ENCODE data around the gene MMP1.

The MMP1 gene

GRCh38 chr11:102837156-102837555, 39.2 kb upstream of the MMP1 start:
- no peak overlapping the region for H3K4me3 ChIP-seq (replicated peaks in 1 of 2; ENCODE audit: low read depth in 2 of 2, low read length in 2 of 2)
- DNase-seq (ENCODE audit: low read depth in 2 of 2): no peak
- TF ChIP-seq CTCF (IDR thresholded peaks at IDR 0.05; ENCODE audit: low read depth, low read length): no peak

GRCh38 chr11:102836290-102836875, 38.4 kb upstream of the MMP1 start:
- peak; percentile 3 to 81 for DNase-seq (ENCODE audit: low read depth in 2 of 2)
- H3K4me3 ChIP-seq (replicated peaks in 1 of 2; ENCODE audit: low read depth in 2 of 2, low read length in 2 of 2): no peak overlapping the region
- TF ChIP-seq CTCF (IDR thresholded peaks at IDR 0.05; ENCODE audit: low read depth, low read length): no peak

- no peak overlapping the region for H3K4me3 ChIP-seq (replicated peaks in 1 of 2; ENCODE audit: low read depth in 2 of 2, low read length in 2 of 2)
- DNase-seq (ENCODE audit: low read depth in 2 of 2): no peak
- TF ChIP-seq CTCF (IDR thresholded peaks at IDR 0.05; ENCODE audit: low read depth, low read length): no peak
Observed at GRCh38 chr11:102833731-102834130, 35.8 kb upstream of the MMP1 start.

- H3K4me3 ChIP-seq (replicated peaks in 1 of 2; ENCODE audit: low read depth in 2 of 2, low read length in 2 of 2): no peak overlapping the region
- DNase-seq (ENCODE audit: low read depth in 2 of 2): no peak
- no peak for TF ChIP-seq CTCF (IDR thresholded peaks at IDR 0.05; ENCODE audit: low read depth, low read length)
Observed at GRCh38 chr11:102832612-102833011, 34.7 kb upstream of the MMP1 start.

- peak overlapping the region in 1 of 2 donors; percentile 11 for H3K4me3 ChIP-seq (replicated peaks in 1 of 2; ENCODE audit: low read depth in 2 of 2, low read length in 2 of 2)
- DNase-seq (ENCODE audit: low read depth in 2 of 2): peak; percentile 13 to 53
- TF ChIP-seq CTCF (IDR thresholded peaks at IDR 0.05; ENCODE audit: low read depth, low read length): peak; percentile 47
Observed at GRCh38 chr11:102831489-102832440, 33.8 kb upstream of the MMP1 start.

- DNase-seq (ENCODE audit: low read depth in 2 of 2): no peak
- H3K4me3 ChIP-seq (replicated peaks in 1 of 2; ENCODE audit: low read depth in 2 of 2, low read length in 2 of 2): no peak overlapping the region
- TF ChIP-seq CTCF (IDR thresholded peaks at IDR 0.05; ENCODE audit: low read depth, low read length): no peak
Observed at GRCh38 chr11:102831128-102831488, 33.1 kb upstream of the MMP1 start.
